Renal cortex interstitium (tissue), 11 donors: ENCODE results near the gene PEX5. TPM values are rescaled to one million over a fixed set of nuclear protein-coding genes. Genes with fewer than 3 reads are reported as not detected.
"Not testable (repeated sequence)": the region's sequence is repeated elsewhere in the genome, so short reads cannot be mapped to it uniquely, and the experiment has no call there.

Experiments used
- DNase-seq, 11 donors: peaks; one replicate each; pipeline ENCODE4 v3.0.0-alpha.2; 2013; ENCODE audit warnings: low read depth in 9 of 11, low spot score in 4 of 11; ENCODE audit errors: extremely low read depth in 1 of 11
- polyA plus RNA-seq, 3 donors: library from polyadenylated mRNA; unstranded; fragments of 120-200 nt; gene quantifications; one replicate each; pipeline ENCODE4 v1.2.1, GENCODE V29; 2013; ENCODE audit not compliant: insufficient read length in 3 of 3

Gene PEX5
- polyA plus RNA-seq, 3 donors: 44.5 to 54.5 (median 50.9) TPM

DNA sequence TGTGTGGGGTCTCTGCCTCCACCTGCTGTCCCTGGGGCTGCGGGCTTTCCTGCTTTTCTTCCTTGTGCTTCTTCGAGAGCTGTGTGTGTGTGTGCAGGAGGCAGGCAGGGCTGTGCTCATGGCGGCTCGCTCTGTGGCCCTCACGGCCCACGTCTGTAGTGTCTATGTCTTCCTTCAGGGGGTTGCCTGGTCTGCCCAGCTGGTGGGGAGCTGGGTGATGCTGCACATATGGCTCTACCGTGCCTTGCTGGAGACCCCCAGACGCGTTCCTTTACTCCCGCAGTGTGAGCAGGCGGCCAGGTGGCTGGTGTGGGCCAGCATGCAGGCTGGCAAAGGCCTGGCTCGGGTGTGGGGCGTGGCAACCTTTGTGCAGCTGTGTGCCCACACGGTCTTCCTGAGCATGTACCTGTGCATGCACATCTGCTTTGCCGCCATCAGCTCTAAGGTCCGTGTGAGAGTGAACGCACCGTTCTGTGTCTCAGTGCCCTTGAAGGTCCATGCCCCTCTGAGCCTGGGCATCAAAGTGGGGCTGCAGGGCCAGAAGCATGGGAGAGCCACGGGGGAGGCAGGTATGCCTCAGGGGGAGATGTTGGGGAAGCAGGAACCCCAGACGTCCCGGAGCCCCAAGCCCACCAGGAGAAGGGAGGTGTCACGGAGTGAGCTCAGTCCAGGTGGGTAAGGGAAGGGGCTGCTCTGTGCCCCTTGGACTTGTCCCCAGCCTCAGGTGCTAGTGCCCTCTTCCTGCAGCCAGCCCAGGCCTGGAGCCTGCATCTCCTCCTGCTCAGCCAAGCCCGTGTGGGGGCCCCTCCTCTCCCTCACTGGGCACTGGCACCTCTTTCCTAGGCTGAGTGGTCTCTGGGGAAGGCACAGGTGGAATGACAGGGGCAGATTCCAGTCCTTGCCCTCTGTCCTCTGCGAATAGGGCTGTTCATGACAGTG, 33.0 kb upstream of the PEX5 start:
- DNase-seq: no peak

GRCh38 chr12:7157391-7157790, 32.1 kb upstream of the PEX5 start:
- DNase-seq: no peak

- no peak for DNase-seq
Observed at GRCh38 chr12:7158781-7159609, 30.5 kb upstream of the PEX5 start.

DNA sequence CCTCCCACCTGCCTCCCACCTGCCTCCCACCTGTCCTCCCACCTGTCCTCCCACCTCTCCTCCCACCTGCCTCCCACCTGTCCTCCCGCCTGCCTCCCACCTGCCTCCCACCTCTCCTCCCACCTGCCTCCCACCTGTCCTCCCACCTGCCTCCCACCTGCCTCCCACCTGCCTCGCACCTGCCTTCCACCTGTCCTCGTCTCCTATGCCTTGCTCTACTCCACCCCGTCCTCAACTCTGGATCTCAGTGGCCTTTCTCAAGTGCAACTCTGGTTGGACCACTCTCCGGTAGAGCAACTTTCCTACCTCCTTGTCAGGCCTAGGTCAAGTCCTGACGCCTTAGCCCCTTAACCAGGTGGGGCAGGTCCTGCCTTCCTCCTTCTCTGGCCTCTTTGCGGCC, 29.3 kb upstream of the PEX5 start:
- DNase-seq: no peak

GRCh38 chr12:7161327-7161726, 28.2 kb upstream of the PEX5 start:
- no peak for DNase-seq

- DNase-seq: no peak
Observed at GRCh38 chr12:7161811-7162210, 27.7 kb upstream of the PEX5 start.

DNA sequence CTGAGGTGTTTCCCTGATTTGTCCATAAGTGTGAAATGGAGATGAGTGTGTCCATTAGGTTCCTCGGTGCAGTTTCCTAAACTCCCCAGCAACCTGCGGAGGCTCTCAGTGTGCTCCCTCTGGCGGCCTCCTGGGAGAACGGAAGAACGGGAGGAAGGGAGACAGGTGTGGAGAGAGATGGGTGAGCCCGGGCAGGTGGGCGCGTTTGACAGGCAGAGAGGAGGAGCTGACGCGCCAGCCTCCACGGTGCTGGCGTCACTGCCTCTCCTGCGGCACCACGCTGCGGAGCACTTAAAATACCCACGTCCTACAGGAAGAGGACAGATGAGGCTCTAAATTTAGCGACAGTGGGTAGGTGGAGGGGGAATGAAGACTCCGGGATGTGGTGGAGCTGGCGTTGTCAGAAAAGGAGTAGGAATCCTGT, 26.8 kb upstream of the PEX5 start:
- peak in 8 of 11 donors; percentile 7 to 38 (median 20) for DNase-seq

DNA sequence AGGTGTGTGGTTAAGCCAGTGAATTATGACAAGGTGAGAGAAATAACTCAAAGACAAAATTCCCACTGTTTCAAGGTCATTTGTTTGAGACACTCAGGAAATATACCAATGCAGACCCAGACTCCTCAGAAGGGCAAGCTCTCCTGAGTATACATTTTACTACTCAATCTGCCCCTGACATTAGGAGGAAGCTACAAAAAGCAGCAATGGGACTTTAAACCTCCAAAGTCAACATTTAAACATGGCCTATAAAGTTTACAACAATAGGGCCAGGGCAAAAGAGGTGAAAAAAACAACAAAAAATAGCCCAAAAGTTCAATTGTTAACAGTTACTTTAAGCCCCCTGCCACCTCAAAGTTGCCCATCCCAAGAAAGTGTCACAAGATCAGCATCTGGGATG, 19.5 kb upstream of the PEX5 start:
- DNase-seq: no peak

- no peak for DNase-seq
Observed at GRCh38 chr12:7171854-7172253, 17.6 kb upstream of the PEX5 start.

DNA sequence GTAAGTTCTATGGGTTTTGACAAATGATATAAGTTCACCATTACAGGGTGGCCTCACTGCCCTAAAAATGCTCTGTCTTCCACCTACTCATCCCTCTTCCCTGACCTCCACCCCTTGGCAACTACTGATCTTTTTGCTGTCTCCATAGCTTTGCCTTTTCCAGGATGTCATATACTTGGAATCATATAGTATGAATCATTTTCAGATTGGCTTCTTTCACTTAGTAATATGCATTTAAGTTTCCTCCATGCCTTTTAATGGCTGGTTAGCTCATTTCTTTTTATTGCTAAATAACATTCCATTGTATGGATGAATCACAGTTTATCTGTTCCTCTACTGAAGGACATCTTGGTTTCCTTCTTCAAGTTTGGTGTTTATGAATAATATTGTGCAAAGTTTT, 14.0 kb upstream of the PEX5 start:
- DNase-seq: no peak

GRCh38 chr12:7176595-7176994, 12.9 kb upstream of the PEX5 start:
- DNase-seq: no peak

DNA sequence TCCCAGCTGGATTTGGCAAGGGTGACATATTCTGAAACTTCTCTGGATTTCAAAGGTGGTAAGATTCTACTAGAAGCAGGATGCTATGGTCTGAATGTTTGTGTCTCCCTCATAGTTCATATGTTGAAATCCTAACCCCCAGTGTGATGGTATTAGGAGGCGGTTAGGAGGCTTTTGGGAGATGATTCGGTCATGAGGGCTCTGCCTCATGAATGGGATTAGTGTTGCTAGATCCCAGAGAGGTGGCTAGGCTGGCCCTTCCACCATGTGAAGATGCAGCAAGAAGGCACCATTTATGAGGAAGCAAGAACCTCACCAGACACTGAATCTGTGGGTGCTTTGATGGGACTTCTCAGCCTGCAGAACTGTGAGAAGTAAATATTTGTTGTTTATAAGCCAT, 11.0 kb upstream of the PEX5 start:
- DNase-seq: no peak

GRCh38 chr12:7180685-7181084, 8.8 kb upstream of the PEX5 start:
- DNase-seq: no peak

- DNase-seq: not testable (repeated sequence)
Observed at GRCh38 chr12:7186058-7186457, 3.4 kb upstream of the PEX5 start.

DNA sequence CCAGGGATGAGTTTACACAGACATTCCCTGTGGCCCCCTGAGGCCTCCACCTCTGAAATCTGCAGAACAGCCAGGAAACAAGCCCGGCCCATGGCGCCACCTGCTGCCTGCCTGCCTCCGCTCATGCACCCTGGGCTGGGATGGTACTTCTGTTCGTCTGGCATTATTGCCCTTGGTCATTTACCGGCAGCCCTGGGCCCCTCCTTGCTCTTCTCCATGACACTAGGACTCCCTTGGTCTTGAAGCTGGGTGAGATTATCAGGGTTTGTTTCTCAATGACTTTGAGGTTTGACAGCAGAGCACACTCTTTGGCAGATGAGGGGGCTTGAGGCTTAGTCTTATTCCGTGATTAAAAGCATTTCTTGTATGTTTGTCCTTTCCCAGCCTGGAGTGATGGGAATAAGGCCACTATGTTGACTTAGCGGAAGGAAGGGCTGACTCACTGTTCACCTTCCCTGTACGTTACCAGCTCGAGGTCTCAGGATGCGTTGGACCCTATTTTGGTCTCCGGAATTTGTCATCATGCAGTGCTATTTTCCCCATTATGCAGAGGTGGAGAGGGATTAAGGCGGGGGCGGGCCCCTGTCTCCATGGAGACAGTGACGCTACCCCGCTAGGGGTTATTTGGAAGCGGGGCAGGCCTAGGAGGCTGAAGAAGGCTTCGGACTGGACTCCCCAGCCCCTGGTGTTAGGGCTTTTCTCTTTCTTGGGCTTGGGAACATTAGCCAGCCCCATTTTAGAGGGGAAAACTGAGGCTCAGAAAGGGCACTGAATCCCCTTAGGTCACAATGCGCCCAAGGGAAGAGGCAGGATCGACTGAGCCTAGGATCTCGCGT, 706 bp upstream of the PEX5 start:
- peak in 10 of 11 donors; percentile 20 to 56 (median 38) for DNase-seq

GRCh38 chr12:7190268-7191055, 976 bp downstream of the PEX5 start:
- peak in 7 of 11 donors; percentile 3 to 15 (median 13) for DNase-seq

GRCh38 chr12:7193674-7194073, 4.2 kb downstream of the PEX5 start:
- DNase-seq: no peak

DNA sequence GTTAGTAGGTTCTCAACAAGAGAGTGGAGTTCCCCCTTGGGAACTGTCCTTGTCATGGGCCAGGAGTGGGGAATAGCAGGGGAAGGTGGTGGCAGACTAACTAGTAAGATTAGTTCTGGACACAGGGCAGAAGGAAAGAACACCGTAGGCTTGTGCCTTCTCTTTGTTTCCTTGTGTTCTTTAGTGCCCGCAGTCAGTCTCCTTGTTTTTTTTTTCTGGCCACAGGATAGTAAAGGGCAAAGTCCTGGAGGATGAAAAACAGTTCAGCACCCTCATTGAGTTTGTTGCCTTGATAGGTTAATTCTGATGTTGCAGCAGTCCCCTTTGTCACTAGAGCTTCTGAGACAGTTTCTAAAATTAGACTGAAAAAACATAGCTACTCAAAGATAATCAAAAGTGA, 8.4 kb downstream of the PEX5 start:
- DNase-seq: no peak
